Psoas muscle (tissue), 8 donors: ENCODE results near the gene POMT1. TPM values are rescaled to one million over a fixed set of nuclear protein-coding genes. Genes with fewer than 3 reads are reported as not detected.

Source experiments
- ATAC-seq, 4 donors: fragments of 200-7000 bp; cut with Tn5 transposase; one replicate each; pipeline ENCODE4 v1.9.1; 2020; ENCODE audit warnings: moderate library complexity in 3 of 4, mild to moderate bottlenecking in 2 of 4
- DNase-seq, 2 donors: peaks; one replicate each; pipeline ENCODE4 v3.0.0-alpha.2; 2020
- H3K27ac ChIP-seq: fragments of 200-600 bp; one replicate; pipeline ENCODE4 v1.8.0; 2022
- H3K27me3 ChIP-seq, 3 donors: fragments of 200-600 bp in 1 of 3; one replicate each; pipeline versions ENCODE4 v1.6.1 to v1.8.0; 2013 to 2022; ENCODE audit warnings: low read length in 2 of 3, mild to moderate bottlenecking in 2 of 3, moderate library complexity in 1 of 3; ENCODE audit not compliant: insufficient read depth in 3 of 3
- H3K36me3 ChIP-seq, 2 donors: fragments of 200-600 bp in 1 of 2; one replicate each; pipeline versions ENCODE4 v1.6.1 to v1.8.0; 2013 to 2022; ENCODE audit warnings: low read depth in 1 of 2, mild to moderate bottlenecking in 1 of 2, moderate library complexity in 1 of 2; ENCODE audit not compliant: insufficient read depth in 1 of 2
- H3K4me1 ChIP-seq: fragments of 200-600 bp; one replicate; pipeline ENCODE4 v1.8.0; 2022
- H3K4me3 ChIP-seq: fragments of 200-600 bp; one replicate; pipeline ENCODE4 v1.8.0; 2022; ENCODE audit warnings: mild to moderate bottlenecking
- H3K9me3 ChIP-seq: fragments of 200-600 bp; one replicate; pipeline ENCODE4 v1.8.0; 2022
- CTCF ChIP-seq: fragments of 200-600 bp; IDR thresholded peaks from one replicate; pipeline ENCODE4 v1.8.0; 2022; ENCODE audit warnings: antibody characterized with exemption
- WGBS, 3 donors: extraction: QIAGEN DNeasy Blood & Tissue Kit; methylation state at CpG; one replicate each; pipeline versions ENCODE4 v1.1.6 to v1.1.7; 2013; 5-methylcytosine and 5-hydroxymethylcytosine counted together
- intact Hi-C, 2 donors: fragments of 100-400 bp; cut with DNase I; formaldehyde crosslinking; loops; one replicate each; pipeline versions ENCODE4 v1.11.0 to v1.14.2; 2022
- polyA plus RNA-seq, 3 donors: library from polyadenylated mRNA; stranded (reverse); fragments of 200-250 nt; gene quantifications; one replicate each; pipeline ENCODE4 v1.2.3, GENCODE V29; 2013
- total RNA-seq, 4 donors: library from RNA; stranded (reverse); fragmentation: NEBNext Ultra II Directional in 2 of 4; extraction: Animal tissue kit (Norgen Biotek cat#: 25700) in 2 of 4; gene quantifications; one replicate each; pipeline versions ENCODE4 v1.2.1 to v1.2.4, GENCODE V29; 2021 to 2023
- donor health status: healthy with polysubstance abuse.
- donor health status: DM: no; HTN: no; CAD: no; lungs with moderate emphysema.
- donor health status: Bipolar disorder and iron deficiency.
- donor health status: healthy.
- donor health status: DM: yes; HTN: yes; CAD: no.
- donor health status: DM: no; HTN: no; CAD: no.
- donor health status: DM: no; HTN: no; CAD: no.
- donor health status: DM: yes; HTN: yes; CAD: no.

Gene POMT1
- total and polyA plus RNA-seq, 7 donors: 10.9 to 30.8 (median 15.6) TPM

- H3K27me3 ChIP-seq: no peaks in the 10 kb centered on the region
- H3K9me3 ChIP-seq: no peaks in the 10 kb centered on the region
- H3K27ac ChIP-seq: no peak overlapping the region
- WGBS, 3 donors: 94 to 96% (median 95%) methylated on average over 13 of the region's 13 CpGs
- H3K4me1 ChIP-seq: peaks cover 10% of the 10 kb centered on the region
- intact Hi-C loops: no loop called here
- no peak for TF ChIP-seq CTCF
- H3K4me3 ChIP-seq: no peak overlapping the region
- no peak for DNase-seq
- H3K36me3 ChIP-seq: peaks cover 2 to 89% of the 10 kb centered on the region in 2 donors
- no peak for ATAC-seq
Measured at GRCh38 chr9:131521822-131522221, 19.1 kb downstream of the POMT1 start.

GRCh38 chr9:131522257-131523085 lies 19.8 kb downstream of the POMT1 start:
- WGBS, 3 donors: 89 to 94% (median 92%) methylated on average over 29 of the region's 29 CpGs
- no peaks in the 10 kb centered on the region for H3K27me3 ChIP-seq
- intact Hi-C loops: no loop called here
- no peak for ATAC-seq
- no peak for DNase-seq
- no peak overlapping the region for H3K4me3 ChIP-seq
- H3K9me3 ChIP-seq: no peaks in the 10 kb centered on the region
- no peak overlapping the region for H3K27ac ChIP-seq
- peaks cover 10% of the 10 kb centered on the region for H3K4me1 ChIP-seq
- no peak for TF ChIP-seq CTCF
- peaks cover 2 to 92% of the 10 kb centered on the region in 2 donors for H3K36me3 ChIP-seq

- peaks cover 2 to 98% of the 10 kb centered on the region in 2 donors for H3K36me3 ChIP-seq
- H3K4me1 ChIP-seq: peaks cover 8% of the 10 kb centered on the region
- no peak for DNase-seq
- 87 to 94% (median 90%) methylated on average over 9 of the region's 9 CpGs for WGBS, 3 donors
- H3K27me3 ChIP-seq: no peaks in the 10 kb centered on the region
- intact Hi-C loops: no loop called here
- H3K27ac ChIP-seq: no peak overlapping the region
- no peak for TF ChIP-seq CTCF
- H3K9me3 ChIP-seq: no peaks in the 10 kb centered on the region
- H3K4me3 ChIP-seq: no peak overlapping the region
- no peak for ATAC-seq
Measured at GRCh38 chr9:131523086-131523388, 20.3 kb downstream of the POMT1 start.

GRCh38 chr9:131523451-131524435 lies 21.0 kb downstream of the POMT1 start:
- TF ChIP-seq CTCF: no peak
- DNase-seq (no peak), ATAC-seq (no peak)
- WGBS, 3 donors: 84 to 87% (median 87%) methylated on average over 29 of the region's 29 CpGs
- no peaks in the 10 kb centered on the region for H3K27me3 ChIP-seq
- intact Hi-C loops: no loop called here
- peaks cover 2 to 99% of the 10 kb centered on the region in 2 donors for H3K36me3 ChIP-seq
- H3K9me3 ChIP-seq: no peaks in the 10 kb centered on the region
- H3K4me3 ChIP-seq: no peak overlapping the region
- H3K27ac ChIP-seq: no peak overlapping the region
- H3K4me1 ChIP-seq: peaks cover under 1% of the 10 kb centered on the region
